Stimulated activated CD4-positive, alpha-beta T cell treated with anti-CD3 and anti-CD28 coated beads, Interleukin-4, amount 100 ng/mL, for 24 hours (primary cell): ENCODE measurements around the gene EEF2KMT.
"Not testable (repeated sequence)": the region's sequence is repeated elsewhere in the genome, so short reads cannot be mapped to it uniquely, and the experiment has no call there.

Source experiments
- DNase-seq: peaks from one replicate; pipeline ENCODE4 v3.0.0-alpha.2; 2020

EEF2KMT gene

DNA sequence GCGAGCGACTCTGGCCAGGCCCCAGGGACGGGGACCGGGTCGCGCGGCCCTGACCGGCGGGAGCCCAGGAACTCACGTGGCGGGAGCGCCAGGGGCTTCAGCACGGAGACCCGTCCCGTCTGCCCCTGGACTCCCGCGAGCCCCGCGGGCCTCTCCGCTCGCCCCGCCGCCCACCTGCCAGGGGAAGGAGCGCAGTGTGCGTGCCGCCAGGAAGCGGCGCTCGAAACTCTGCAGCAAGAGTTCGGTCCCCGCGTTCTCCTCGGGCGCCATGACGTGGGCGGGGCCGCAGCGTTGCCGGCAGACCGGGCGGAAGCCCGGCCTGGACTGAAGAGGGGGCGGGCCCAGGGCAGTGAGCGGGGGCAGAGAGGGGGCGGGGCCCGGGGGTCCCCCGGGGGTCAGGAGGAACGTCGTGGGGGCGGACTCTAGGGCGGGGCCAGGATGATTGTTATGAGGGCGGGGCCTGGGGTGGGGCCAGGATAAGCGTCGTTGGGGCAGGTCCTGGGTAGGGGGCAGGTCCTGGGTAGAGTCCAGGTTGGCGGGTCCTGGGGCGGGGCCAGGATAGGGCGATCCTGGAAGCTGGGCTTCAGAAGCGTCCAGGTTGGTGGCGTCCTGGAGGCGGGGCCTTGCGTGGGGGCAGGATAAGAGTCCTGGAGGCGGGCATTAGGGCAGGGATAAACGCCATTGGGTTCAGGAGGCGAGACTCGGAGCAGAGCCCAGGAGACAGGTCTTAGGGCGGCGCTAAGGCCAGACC, at the start of gene EEF2KMT:
Gene EEF2KMT, minus strand, starts transcription at position 326 of the 751 bp plus-strand sequence. Its CDS starts 56 bp downstream, at position 270.
- peak; percentile 97 for DNase-seq

DNA sequence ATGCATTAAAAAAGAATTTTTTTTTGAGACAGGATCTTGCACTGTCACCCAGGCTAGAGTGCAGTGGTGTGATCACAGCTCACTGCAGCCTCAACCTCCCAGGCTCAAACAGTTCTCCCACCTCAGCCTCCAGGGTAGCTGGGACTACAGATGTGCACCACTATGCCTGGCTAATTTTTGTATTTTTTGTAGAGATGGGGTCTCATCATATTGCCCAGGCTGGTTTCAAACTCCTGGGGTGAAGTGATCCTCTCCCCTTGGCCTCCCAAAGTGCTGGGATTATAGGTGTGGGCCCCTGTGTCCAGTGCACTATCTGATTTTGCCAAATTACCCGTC, 47.0 kb upstream of the EEF2KMT start:
- DNase-seq: not testable (repeated sequence)

GRCh38 chr16:5143761-5144620, 46.4 kb upstream of the EEF2KMT start:
- no peak for DNase-seq

- not testable (repeated sequence) for DNase-seq
Observed at GRCh38 chr16:5140151-5140550, 42.6 kb upstream of the EEF2KMT start.

- not testable (repeated sequence) for DNase-seq
Observed at GRCh38 chr16:5134739-5135452, 37.3 kb upstream of the EEF2KMT start.

DNA sequence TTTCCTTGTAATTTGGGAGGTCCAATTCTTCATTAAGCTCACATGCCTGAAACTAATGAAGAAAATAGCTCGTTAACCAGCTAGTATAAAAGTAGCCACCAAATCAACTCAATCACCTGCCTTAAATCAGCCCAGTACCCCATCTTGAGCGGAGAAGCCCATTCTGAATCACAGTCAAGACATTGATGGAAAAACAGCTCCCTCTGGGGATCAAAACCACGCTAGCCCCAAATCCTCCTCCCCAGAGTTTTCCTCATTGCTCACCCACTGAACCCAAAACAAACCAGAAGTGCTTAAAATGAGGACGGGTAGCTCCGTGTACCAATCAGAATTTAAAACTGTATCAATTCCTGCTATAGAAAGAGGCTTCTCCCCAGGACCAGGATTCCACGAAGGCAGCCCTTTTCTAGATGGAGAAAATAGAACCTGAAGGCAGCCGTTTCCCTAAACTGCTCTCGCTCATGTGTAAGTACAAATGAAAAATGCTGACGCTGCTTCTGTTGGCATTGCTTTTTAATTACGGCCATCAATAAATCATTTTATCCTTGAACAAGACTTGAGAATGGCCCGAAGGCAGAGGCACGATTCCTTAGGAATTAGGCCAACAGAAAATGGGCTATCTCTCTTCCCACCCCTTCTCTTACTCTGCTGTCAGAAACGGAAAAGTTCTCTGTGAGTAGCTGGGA, 35.5 kb upstream of the EEF2KMT start:
- not testable (repeated sequence) for DNase-seq

- DNase-seq: not testable (repeated sequence)
Observed at GRCh38 chr16:5131467-5132004, 33.9 kb upstream of the EEF2KMT start.

DNA sequence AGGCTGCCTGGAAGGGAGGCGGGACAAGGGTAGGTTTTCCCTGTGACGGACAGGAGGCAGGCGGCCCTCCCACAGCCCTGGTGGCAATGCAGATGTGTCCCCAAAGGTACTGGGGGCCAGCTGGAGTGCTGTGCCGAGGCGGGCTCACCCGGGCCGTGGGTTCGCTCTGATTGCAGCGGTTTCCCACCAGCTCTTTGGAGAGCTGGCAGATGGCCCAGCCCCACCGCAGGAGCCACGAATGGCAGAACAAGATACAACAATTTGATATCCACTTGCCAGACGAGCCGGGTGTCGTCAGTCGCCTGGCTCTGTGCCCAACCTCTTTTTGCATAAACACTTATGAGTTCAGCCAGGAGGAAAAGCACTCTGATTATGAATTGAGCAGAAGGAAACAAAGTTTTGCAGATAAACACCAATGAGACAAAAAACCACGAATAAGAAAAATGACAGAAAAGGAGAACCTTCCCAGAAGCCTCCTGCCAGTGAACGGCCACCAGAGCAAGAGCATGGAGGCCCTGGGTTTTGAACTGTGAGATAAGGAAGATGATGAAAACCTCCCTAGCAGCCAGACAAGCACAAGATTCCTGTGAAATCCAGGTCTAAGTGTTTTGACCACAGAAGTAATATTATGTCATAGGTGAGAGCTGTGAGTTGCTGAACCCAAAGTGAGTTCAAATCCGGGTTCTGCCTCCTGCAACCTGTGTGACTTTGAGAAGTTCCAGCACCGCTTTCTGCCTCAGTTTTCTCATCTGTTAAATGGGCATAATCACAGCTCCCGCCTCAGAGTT, 19.9 kb upstream of the EEF2KMT start:
- DNase-seq: peak; percentile 15

DNA sequence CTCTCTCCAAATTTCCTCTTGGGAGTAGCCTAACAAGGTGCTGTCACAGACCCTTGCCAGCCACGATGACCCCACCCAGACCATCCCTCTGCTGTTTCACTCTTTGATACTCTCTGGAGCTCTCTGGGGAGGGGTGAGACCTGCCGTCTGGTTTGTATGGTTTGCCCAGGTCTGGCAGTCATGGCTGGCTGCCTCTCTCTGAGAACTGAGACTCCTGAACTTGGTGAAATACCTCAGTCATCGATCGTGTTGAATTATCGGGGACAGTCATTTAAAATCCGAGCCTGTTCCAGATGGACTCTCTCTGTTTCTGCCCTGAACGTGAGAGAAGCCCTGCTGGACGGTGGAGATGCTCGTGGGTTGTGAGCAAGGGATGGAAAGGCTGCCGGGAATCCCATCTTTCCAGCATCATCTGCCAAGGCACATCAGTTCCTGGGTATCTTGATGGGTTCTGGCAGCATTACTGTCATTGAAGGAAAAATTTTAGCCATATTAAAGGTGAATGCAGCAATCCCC, 19.2 kb upstream of the EEF2KMT start:
- not testable (repeated sequence) for DNase-seq

DNA sequence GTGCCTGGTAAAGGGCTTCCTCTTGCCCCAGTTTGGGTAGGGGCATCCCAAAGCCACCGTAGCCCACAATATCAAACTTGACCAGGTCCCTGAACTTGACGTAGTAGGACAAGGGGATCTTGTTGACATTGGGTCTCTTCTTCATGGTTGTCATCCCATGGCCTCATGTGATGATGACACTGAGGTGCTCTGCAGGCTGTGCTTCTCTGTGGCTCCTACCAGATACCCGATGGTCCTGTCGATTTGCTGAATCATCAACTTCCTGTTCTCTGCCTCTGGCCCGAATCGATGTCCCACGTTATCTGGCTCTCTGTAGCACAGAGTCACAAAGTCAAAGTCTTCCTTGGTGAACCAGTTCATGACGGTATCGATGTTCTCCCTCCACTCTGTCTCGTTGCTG, 13.3 kb upstream of the EEF2KMT start:
- not testable (repeated sequence) for DNase-seq

DNA sequence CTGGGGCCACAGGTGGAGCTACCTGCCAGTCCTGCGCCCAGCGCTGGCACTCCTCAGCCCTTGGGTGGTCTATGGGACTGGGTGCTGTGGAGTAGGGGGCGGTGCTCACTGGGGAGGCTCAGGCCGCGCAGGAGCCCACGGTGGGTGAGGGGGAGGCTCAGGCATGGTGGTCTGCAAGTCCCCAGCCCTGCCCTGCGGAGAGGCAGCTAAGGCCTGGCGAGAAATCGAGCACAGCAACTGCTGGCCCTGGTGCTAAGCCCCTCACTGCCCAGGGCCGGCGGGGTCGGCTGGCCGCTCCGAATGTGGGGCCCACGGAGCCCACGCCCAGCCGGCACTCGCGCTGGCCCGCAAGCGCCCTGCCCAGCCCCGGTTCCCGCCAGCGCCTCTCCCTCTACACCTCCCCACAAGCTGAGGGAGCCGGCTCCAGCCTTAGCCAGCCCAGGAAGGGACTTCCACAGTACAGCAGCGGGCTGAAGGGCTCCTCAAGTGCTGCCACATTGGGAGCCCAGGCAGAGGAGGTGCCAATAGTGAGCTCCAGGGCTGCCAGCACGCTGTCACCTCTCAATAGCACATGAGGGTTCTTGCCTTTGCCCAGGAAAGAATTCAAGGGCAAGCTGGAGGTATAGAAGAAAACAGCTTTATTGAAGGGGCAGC, 11.0 kb upstream of the EEF2KMT start:
- no peak for DNase-seq

DNA sequence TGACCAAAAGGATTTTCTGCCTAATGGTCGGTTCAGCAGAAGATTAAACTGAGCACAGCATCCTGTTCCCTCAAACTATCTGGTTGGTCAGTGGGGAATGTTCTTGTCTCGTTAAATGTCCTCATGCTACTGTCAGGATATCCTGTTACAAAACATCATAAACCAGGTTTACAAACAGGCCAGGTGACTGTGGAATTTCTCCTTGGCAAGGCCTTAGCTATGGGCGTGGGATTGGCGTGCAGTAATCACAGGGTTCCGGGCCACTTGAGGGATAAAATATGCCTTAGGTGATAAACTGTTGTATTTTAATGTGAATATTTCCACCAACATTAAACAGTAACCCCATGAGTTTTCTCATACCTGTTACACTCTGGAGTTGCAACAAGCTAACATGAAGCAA, 7.4 kb upstream of the EEF2KMT start:
- DNase-seq: not testable (repeated sequence)

DNA sequence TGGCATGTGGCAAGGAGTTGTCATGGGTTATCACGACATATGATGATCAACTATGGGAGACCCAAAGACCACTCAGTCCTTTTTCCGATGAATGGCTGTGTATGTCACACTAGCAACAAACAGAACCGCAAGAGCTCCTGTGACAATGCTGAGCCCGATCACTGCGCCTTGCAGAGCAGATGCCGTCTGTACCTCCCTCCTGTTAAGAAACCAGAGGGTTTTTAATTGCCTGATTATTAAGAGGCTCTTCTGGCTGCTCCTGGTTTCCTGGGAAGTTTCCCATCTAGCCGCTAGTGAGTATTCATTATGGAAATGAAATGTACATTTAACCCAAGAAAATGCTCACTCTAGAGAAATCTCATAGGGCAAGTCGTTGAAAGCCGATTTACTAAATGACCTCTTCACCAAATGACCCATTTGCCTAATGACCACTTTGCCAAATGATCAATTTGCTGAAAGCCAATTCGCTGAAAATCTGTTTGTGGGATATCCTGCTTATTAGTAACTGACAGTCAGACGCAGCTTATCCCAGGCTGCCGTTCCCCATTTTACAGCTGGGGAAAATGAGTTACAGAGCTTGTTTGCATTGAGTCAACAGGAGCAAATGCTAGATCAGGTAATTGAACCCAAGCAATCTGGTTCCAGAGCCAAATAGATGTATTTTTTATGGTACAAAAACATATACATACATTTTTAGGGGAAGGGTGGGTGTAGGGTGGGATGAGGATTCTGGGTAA, 5.9 kb upstream of the EEF2KMT start:
- not testable (repeated sequence) for DNase-seq

DNA sequence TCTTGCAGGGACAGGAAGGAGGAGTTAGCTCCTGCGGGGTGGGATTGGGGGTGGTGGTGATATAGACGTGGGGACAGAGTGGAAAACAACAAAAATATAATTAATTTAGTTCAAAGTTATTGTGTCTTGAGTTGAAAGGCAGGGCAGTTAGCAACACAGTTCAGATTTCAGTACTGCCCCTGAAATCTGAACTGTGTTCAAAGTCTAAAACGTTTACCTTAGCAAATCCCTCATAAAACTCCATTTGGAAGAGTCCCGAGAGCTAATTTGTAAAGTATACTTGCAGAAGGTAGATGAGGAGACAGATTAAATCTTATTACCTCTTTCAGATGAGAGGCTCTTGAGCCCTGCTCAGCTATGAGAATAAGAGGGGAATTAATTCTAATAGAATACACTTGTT, 1.6 kb upstream of the EEF2KMT start:
- DNase-seq: not testable (repeated sequence)

DNA sequence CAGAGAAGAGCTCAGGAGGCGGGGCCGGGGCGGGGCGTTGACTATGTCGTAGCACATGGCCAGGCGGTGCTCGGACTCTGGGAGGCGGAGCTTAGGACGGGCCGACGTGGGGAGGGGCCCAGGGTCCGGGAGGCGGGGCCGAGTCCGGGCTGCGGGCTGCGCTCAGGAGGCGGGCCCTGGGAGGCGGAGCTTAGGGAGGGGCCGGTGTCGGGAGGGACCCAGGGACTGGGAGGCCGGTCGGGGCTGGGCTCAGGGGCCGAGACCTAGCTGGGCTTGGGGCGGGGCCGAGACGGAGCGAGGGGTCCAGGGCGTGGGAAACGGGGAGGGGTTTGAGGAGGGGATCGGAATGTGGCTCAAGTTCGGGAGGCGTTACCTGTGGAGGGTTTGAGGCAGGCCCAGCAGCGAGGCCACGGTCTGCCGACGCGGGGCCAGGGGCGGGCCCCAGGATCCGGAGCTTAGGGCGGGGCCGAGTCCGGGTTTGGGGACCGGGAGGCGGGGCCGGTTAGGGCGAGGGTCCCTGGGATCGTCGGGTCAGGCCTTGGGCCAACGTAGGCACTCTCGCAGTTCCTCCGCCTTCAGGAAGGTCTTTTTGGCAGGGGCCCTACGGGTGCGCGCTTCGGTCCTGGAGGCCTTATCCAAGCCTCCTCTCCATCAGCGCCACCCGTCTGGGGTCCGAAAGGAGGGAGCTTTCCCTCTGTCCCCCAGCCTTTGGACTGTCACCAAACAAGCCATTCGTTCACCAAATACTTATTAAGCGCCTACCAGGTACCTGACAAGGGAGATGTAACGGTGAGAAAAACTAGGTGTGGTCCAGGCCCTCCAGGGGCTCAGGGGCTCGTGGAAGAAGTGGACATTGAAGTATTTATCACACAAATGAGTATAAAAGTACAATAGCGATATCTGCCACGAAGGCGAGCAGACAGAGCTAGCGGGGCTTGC, 895 bp upstream of the EEF2KMT start:
- DNase-seq: peak; percentile 70

DNA sequence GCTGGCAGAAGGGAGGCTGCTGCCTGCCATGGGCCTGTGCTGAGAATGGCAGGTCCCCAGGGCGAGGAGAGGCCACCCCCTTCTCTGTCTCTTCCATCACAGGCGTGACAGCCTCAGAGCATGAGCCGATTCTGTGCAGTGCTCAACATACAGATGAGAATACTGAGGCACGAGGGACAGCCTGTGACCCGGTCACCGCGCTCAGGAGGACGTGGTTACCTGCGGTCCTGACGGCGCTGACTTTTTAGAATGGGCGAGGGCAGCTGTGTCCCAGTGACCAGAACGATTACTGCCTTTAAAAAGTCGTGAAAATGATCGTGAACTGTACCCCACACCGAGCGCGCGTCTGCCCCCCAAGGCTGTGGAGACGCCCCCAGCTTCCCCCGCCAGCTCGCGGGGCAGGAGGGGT, 530 bp downstream of the EEF2KMT start:
- DNase-seq: peak; percentile 44

DNA sequence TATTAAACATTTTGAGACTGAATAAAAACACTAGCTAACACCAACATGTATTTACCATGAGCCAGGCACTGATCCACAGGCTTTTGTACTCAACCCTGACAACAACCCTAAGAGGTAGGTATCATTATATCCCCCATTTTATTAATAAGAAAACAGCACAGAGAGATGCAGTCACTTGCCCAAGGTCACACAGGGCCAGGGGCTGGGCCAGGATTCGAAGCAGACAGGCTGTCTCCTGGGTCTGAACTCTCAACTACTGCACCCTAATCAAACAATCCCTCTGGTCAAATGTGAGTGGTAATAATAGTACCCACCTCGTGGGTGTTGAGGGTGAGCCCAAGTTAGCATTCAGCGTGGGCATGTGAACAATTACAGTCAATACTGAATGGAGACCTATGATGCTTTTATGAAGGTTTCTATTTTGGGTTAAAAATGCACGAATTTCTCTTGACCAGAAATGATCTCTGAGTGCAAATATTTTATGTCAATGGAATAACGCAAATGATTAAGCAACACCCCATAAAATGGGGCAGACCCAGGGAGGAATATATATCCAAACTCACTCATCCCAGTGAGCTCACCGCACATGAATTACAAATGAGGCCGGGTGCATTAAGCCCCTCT, 1.0 kb downstream of the EEF2KMT start:
- DNase-seq: not testable (repeated sequence)

- DNase-seq: peak; percentile 19
Observed at GRCh38 chr16:5095145-5095830, 2.3 kb downstream of the EEF2KMT start.
